Measurements from ENCODE around the gene IFI27. TPM values are rescaled to one million over a fixed set of nuclear protein-coding genes. Genes with fewer than 3 reads are reported as not detected.

The IFI27 gene
- total RNA-seq, 1 donor: 0.84 TPM

- Histone ChIP-seq H3K4me3 (ENCODE audit: low read length) (no peak overlapping the region), H3K4me1 (ENCODE audit: insufficient read depth, low read length) (peaks cover 15% of the 10 kb centered on the region), H3K27me3 (ENCODE audit: insufficient read depth, low read length) (no peaks in the 10 kb centered on the region), H3K9me3 (ENCODE audit: low read depth, low read length) (no peaks in the 10 kb centered on the region)
Observed at GRCh38 chr14:94126800-94127199, 16.3 kb downstream of the IFI27 start.

DNA sequence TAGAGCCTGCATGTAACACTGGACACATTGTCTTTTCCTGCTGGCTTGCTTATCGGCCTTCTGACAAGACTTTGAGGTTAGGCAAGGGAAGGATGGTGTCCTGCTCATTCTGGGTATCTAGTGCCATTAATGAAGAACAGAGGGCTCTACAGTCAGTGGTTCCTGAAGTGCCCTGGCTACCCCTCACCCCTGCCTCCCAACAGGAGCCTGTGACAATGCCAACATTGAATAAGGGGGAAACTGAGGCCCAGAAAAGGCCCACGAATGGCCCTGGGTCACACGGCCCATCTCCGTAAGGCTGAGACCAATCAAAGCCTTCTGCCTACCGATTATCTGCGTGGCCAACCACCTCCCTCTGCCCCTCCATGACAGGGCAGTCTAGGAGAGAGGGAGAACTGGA lies 16.8 kb downstream of the IFI27 start:
- H3K27me3 ChIP-seq (ENCODE audit: insufficient read depth, low read length): no peaks in the 10 kb centered on the region
- H3K9me3 ChIP-seq (ENCODE audit: low read depth, low read length): no peaks in the 10 kb centered on the region
- H3K4me1 ChIP-seq (ENCODE audit: insufficient read depth, low read length): peaks cover 15% of the 10 kb centered on the region
- no peak overlapping the region for H3K4me3 ChIP-seq (ENCODE audit: low read length)

GRCh38 chr14:94128216-94128839 lies 17.8 kb downstream of the IFI27 start:
- Histone ChIP-seq H3K4me1 (ENCODE audit: insufficient read depth, low read length) (peaks cover 15% of the 10 kb centered on the region), H3K4me3 (ENCODE audit: low read length) (no peak overlapping the region), H3K9me3 (ENCODE audit: low read depth, low read length) (no peaks in the 10 kb centered on the region), H3K27me3 (ENCODE audit: insufficient read depth, low read length) (no peaks in the 10 kb centered on the region)

DNA sequence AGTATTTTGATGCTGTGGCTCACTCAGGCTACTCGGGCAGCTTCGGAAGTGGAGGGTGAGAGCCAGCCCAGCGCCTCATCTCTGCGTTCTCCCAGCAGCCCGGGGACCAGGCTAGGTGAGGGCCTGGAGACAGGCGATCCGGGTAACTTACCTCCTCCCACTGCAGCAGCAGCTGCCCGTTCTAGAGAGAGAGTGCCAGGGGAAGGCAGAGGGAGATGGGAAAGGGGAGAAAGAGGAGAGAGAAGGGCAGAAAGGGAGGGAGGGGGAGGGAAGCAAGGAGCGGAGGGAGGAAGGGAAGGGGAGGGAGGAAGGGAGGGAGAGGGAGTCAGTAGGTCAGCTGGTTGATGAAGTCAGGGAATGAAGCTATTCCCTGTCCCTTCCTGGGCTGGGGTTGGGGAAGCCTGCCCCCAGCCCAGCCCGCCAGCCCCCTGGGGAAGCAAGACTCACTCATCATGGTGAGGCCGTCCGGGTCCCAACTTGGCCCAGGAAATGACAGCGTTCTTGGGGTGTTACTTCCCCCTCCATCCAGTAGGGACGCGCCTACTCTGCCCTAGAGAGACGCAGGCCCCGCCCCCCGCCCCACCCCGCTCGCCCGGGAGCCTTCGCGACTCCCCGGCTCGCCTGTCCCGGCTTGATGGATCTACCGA lies 18.7 kb downstream of the IFI27 start, which contains the start of gene IFI27L2:
Gene IFI27L2 (minus strand): TSS at position 494 of the 647 bp plus-strand sequence. CDS start 40 bp downstream, at position 454.
- Histone ChIP-seq H3K27me3 (ENCODE audit: insufficient read depth, low read length) (no peaks in the 10 kb centered on the region), H3K4me1 (ENCODE audit: insufficient read depth, low read length) (peaks cover 15% of the 10 kb centered on the region), H3K9me3 (ENCODE audit: low read depth, low read length) (no peaks in the 10 kb centered on the region), H3K4me3 (ENCODE audit: low read length) (peak within 1 kb of the TSS; percentile 55)

DNA sequence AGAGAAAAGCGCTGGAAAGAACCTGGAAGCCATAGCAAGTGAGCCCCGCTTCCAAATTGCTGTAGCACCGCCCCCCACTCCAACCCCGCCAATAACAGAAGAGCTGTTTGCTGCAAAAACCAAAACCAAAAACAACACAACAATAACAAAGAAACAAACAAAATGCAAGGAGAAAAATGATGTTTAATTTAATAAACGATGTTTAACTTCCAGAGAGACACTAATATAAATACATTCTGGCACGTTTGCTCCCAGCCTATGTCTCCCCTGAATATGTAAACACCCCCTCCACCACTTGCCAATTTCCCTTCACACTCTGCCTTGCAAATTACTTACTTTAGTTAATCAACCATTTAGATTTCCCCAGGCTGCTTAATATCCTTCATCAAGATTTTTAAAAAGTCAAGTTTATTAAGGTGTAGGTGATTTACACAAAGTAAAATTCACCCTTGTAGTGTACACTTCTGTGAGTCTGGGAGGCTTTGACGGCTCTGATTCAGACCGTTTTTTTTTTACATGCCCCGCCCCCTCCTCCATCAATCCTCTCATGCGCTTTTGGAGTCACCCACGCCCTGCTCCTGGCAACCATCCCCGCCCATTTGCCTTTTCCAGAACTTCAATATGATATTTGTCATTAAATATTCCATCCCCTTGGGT lies 19.4 kb downstream of the IFI27 start:
- H3K4me1 ChIP-seq (ENCODE audit: insufficient read depth, low read length): peaks cover 15% of the 10 kb centered on the region
- no peaks in the 10 kb centered on the region for H3K9me3 ChIP-seq (ENCODE audit: low read depth, low read length)
- H3K4me3 ChIP-seq (ENCODE audit: low read length): peak overlapping the region; percentile 55
- no peaks in the 10 kb centered on the region for H3K27me3 ChIP-seq (ENCODE audit: insufficient read depth, low read length)

- H3K4me1 ChIP-seq (ENCODE audit: insufficient read depth, low read length): peaks cover 19% of the 10 kb centered on the region
- no peak overlapping the region for H3K4me3 ChIP-seq (ENCODE audit: low read length)
- no peaks in the 10 kb centered on the region for H3K9me3 ChIP-seq (ENCODE audit: low read depth, low read length)
- no peaks in the 10 kb centered on the region for H3K27me3 ChIP-seq (ENCODE audit: insufficient read depth, low read length)
Observed at GRCh38 chr14:94132285-94132887, 21.9 kb downstream of the IFI27 start.

GRCh38 chr14:94135476-94135875 lies 24.9 kb downstream of the IFI27 start:
- H3K4me1 ChIP-seq (ENCODE audit: insufficient read depth, low read length): peaks cover 4% of the 10 kb centered on the region
- H3K9me3 ChIP-seq (ENCODE audit: low read depth, low read length): no peaks in the 10 kb centered on the region
- no peak overlapping the region for H3K4me3 ChIP-seq (ENCODE audit: low read length)
- no peaks in the 10 kb centered on the region for H3K27me3 ChIP-seq (ENCODE audit: insufficient read depth, low read length)

GRCh38 chr14:94136575-94137331 lies 26.2 kb downstream of the IFI27 start:
- Histone ChIP-seq H3K9me3 (ENCODE audit: low read depth, low read length) (no peaks in the 10 kb centered on the region), H3K4me3 (ENCODE audit: low read length) (no peak overlapping the region), H3K4me1 (ENCODE audit: insufficient read depth, low read length) (peaks cover 4% of the 10 kb centered on the region), H3K27me3 (ENCODE audit: insufficient read depth, low read length) (no peaks in the 10 kb centered on the region)

DNA sequence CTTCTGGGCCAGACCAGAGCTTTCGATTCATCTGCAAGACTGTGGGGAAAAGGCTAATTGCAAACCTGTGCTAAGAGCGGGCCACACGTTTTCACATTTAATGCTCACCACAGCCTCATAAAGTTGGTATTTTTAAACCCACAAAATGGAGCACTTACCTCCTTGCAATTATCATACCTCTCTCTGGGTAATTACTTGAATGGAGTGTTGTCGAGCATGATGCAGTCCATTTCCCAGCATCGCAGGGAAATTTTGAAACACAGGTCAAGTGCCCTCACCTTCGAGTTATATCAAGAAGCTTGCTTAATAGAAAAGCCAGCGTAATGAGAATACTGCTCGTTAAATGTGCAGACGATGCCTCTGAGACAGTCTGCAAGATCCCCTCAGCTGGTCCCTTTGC lies 27.7 kb downstream of the IFI27 start:
- Histone ChIP-seq H3K9me3 (ENCODE audit: low read depth, low read length) (no peaks in the 10 kb centered on the region), H3K4me1 (ENCODE audit: insufficient read depth, low read length) (peaks cover 4% of the 10 kb centered on the region), H3K4me3 (ENCODE audit: low read length) (no peak overlapping the region), H3K27me3 (ENCODE audit: insufficient read depth, low read length) (no peaks in the 10 kb centered on the region)

DNA sequence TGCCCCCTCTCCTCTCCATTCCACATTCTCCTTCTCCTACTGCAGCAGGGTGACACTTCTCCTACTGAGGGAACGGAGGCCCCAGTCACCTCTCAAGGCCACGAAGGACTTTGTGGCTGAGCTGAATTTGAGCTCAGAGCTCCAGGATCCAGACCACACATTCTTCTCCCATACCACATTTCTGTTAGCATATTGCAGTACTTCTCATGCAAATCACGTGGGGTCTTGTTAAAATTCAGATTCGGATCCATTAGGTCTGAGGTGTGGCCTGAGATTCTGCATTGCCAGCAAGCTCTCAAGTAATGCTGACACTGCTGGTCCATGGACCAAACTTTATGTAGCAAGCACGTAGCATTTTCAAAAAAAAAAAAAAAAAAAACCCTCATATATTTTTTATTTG lies 28.5 kb downstream of the IFI27 start:
- Histone ChIP-seq H3K4me1 (ENCODE audit: insufficient read depth, low read length) (peaks cover 4% of the 10 kb centered on the region), H3K4me3 (ENCODE audit: low read length) (no peak overlapping the region), H3K27me3 (ENCODE audit: insufficient read depth, low read length) (no peaks in the 10 kb centered on the region), H3K9me3 (ENCODE audit: low read depth, low read length) (no peaks in the 10 kb centered on the region)

DNA sequence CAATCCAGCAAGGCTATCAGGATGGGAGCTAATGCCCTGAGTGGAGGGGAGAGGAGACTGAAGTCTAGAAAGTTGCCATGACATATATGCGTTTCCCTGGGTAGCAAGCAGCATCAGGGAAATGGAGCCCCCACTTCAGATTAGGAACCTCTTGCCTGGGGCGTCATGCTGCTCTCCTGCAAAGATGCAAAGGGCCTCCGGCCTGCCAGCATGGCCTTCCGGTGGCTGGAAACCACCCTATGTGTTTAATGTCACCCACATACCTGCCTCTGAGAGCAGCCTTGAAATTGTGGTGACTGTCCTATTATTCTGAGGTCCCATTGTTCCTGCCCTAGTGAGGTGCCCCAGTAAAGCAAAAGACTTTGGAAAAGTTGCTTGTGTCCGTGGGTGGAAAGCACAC lies 28.9 kb downstream of the IFI27 start:
- no peaks in the 10 kb centered on the region for H3K9me3 ChIP-seq (ENCODE audit: low read depth, low read length)
- H3K4me3 ChIP-seq (ENCODE audit: low read length): no peak overlapping the region
- no peaks in the 10 kb centered on the region for H3K27me3 ChIP-seq (ENCODE audit: insufficient read depth, low read length)
- H3K4me1 ChIP-seq (ENCODE audit: insufficient read depth, low read length): peaks cover 4% of the 10 kb centered on the region

DNA sequence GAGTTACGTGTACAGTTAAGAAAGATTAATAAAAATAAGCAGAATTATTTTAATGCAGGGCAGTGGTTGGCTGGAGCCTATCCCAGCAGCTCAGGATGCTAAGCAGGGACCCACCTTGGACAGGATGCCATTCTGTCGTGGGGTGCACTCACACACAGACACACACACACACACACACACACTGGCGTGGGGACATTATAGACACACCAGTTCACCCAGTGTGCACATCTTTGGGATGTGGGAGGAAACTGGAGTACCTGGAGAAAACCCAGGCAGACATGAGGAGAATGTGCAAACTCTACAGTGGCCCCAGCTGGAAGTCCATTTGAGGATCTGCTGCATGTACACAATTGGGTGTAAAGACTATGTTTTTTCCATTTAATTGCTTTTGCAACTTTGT lies 31.7 kb downstream of the IFI27 start:
- Histone ChIP-seq H3K4me1 (ENCODE audit: insufficient read depth, low read length) (peaks cover 9% of the 10 kb centered on the region), H3K9me3 (ENCODE audit: low read depth, low read length) (no peaks in the 10 kb centered on the region), H3K27me3 (ENCODE audit: insufficient read depth, low read length) (no peaks in the 10 kb centered on the region), H3K4me3 (ENCODE audit: low read length) (no peak overlapping the region)

GRCh38 chr14:94142836-94143235 lies 32.3 kb downstream of the IFI27 start:
- Histone ChIP-seq H3K9me3 (ENCODE audit: low read depth, low read length) (no peaks in the 10 kb centered on the region), H3K27me3 (ENCODE audit: insufficient read depth, low read length) (no peaks in the 10 kb centered on the region), H3K4me1 (ENCODE audit: insufficient read depth, low read length) (peaks cover 9% of the 10 kb centered on the region), H3K4me3 (ENCODE audit: low read length) (no peak overlapping the region)

DNA sequence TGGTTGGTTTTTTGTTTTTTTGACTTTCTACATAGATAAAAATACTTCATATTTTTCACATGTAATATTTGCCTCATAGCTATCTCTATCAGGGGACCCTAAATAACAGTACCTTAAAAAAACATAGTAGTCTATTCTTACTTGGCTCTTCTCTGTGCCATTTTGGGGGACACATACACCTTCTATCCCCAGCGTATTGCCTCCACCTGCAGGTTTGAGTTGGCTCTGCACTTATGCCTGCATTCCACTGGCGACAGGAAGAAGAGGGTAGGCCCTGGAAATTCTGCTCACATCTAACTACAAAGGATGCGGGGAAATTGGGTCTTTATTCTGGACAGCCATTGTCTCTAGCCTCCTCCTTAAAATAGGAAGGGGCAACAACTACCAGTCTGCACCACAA lies 32.7 kb downstream of the IFI27 start:
- no peak overlapping the region for H3K4me3 ChIP-seq (ENCODE audit: low read length)
- peaks cover 9% of the 10 kb centered on the region for H3K4me1 ChIP-seq (ENCODE audit: insufficient read depth, low read length)
- no peaks in the 10 kb centered on the region for H3K27me3 ChIP-seq (ENCODE audit: insufficient read depth, low read length)
- no peaks in the 10 kb centered on the region for H3K9me3 ChIP-seq (ENCODE audit: low read depth, low read length)

GRCh38 chr14:94143711-94144110 lies 33.2 kb downstream of the IFI27 start:
- Histone ChIP-seq H3K9me3 (ENCODE audit: low read depth, low read length) (no peaks in the 10 kb centered on the region), H3K27me3 (ENCODE audit: insufficient read depth, low read length) (no peaks in the 10 kb centered on the region), H3K4me1 (ENCODE audit: insufficient read depth, low read length) (peaks cover 9% of the 10 kb centered on the region), H3K4me3 (ENCODE audit: low read length) (no peak overlapping the region)
